Measurements from ENCODE around the gene RASA3.
A peak's percentile ranks its signal among the peaks of the same experiment; 100 is the strongest.
"Not testable (repeated sequence)": the region's sequence is repeated elsewhere in the genome, so short reads cannot be mapped to it uniquely, and the experiment has no call there.

The RASA3 gene

DNA sequence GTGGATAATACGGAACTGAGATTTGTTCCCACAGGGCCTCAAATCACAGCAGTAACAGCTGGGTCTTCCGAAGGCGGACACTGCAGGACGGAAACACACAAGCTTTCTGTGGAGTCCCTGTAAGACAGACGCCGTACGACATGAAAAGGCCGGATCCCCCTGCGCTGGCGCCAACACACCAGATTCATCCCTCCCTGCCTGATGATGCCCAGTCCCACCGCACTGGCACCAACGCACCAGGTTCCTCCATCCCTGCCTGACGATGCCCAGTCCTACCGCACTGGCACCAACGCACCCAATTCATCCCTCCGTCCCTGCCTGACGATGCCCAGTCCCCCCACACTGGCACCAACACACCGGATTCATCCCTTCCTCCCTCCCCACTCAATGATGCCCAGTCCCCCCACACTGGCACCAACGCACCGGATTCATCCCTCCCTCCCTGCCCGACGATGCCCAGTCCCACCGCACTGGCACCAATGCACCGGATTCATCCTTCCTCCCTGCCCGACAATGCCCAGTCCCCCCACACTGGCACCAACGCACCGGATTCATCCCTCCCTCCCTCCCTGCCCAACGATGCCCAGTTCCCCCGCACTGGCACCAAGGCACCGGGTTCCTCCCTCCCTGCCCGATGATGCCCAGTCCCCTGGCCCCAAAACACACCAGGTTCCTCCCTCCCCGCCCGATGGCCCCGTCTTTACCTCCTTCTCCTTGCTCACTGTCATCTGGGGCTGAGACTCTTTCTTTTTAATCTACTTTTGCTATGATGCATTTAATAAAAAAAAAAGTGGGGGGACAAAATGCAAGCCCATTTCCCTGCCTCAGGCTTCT is 55.1 kb downstream of the RASA3 start:
- DNase-seq: no peak

DNA sequence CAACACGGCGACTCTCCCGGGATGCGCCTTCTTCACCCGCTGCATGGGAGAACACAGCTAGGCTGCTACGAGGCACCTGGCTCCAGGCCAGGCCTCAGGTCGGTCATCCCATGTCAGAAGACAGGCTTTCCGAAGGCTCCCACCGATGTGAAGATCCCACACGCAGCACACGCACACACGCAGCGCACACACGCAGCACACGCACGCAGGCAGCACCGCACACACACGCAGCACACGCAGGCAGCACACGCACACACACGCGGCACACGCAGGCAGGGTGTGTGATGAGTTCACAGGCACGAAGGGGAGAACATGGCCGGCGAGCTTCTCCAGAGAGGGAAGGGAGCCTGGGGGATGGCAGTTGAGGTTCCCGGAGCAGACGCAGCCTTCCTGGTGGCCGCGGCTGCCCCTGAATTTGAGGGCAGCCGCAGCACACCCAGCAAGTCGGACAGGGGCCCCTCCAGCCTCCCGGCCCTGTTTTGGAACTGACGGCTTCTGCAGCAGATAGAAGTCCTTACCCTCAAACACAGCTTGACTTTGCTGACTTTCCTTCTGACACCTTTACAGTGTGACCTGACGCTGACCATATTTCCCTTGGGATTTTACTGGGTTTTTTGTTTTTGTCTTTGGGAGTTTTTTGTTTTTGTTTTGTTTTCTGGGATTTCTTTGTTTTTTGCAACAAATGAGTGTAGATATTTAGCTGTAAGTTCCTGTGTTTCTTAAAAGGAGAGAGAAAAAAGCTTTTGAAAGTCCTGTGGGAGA is 55.9 kb downstream of the RASA3 start:
- DNase-seq: no peak

- not testable (repeated sequence) for DNase-seq
Measured at GRCh38 chr13:114075811-114076210, 56.6 kb downstream of the RASA3 start.

DNA sequence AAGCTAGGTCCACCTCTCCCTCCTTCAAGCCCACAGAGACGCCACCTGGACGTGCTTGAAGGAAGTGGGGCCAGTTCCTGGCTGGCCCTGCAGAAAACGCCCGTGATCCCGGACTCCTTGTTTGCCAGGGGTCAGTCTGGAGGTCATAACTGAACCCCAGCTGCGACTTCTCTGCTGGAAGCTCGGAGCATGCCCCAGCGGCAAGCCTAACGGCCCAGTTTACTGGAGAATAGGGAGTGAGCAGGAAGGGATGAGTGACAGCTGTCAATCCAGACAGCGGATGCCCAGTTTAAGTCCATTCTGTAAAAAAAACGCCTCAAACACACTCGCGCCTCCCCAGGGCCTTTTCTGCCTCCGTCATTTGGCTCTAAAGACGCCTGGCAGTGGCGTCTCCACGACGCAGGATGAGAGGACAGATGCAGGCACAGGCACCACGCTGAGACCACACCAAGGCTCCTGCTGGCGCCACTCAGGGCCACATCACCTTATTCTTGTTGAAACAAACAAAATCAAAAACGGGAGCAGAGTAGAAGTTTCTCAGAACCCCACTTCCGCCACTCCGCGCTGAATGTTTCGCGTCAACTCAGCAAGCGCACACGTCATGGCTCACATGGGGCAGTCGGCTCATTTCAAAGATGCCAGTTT is 57.6 kb downstream of the RASA3 start:
- DNase-seq: no peak

DNA sequence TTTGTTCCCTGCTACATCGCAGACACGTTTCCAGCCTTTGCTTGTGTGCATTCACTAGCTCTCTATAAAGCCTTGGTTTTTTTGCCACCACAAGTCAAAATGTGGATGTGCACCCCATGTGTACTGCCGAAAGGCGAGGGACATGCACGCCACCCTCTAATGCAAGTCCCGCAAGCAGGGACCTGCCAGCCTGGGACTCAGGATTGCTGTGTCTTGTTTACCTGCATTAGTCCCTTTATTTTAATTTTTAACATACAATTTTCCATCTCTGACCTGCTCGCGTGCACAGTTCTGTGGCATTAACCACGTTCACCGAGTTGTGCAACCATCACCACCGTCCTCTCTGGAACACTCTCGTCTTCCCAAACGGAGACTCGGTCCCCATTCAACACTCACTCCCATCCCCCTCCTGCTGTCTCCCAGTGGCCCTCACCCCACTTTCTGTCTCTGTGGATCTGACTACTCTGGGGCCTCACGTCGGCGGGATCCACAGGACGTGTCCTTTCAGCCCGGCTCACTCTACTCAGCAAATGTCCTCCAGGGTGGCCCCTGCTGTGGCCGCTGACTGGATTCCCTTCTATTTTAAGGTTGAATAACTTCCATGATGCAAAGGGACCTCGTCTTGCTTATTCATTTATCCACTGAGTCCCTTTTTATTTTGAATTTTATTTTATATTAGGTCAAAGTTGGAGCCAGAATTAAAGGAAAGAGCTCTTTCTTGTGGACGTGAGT is 58.4 kb downstream of the RASA3 start:
- no peak for DNase-seq

- DNase-seq: no peak
Measured at GRCh38 chr13:114072421-114072820, 60.0 kb downstream of the RASA3 start.

DNA sequence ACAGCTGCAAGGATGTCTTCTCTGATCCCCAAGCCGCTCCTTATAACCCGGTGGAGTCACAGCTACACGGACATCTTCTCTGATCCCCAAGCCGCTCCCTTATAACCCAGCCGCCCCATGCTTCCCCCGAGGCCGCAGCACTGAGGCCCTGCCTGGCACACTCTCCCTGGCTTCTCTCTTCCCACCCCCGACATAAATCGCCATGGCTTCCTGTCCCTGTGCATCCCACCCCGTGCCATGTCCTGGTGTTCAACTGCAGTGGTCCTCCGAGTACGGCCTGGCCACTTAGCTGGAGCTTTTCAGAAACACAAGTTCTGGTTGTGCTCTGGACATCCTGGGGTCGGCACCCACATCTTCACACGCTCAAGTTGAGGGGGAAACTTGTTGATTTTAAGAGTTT is 60.4 kb downstream of the RASA3 start:
- DNase-seq: no peak

DNA sequence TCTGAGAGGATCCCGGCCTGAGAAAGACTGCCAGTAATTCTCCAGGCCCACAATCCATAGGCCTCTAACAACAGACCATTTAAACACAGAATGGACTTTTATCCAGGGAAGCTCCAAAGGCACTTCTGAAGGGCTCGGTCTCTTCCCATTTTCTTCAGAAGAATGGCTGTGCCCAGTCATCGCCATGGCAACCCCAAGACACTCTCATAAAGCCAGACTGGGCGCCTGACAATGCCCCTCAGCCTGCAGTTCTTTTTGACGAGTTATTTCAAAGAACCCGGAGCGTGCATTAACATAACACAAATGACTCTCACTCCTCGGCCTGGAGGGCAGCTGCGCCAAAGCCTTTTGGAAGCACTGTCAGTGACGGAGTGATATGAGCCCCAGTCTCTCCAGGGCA is 61.0 kb downstream of the RASA3 start:
- no peak for DNase-seq

GRCh38 chr13:114070098-114070799 is 62.2 kb downstream of the RASA3 start:
- no peak for DNase-seq

- DNase-seq: no peak
Measured at GRCh38 chr13:114069376-114070097, 62.9 kb downstream of the RASA3 start.

DNA sequence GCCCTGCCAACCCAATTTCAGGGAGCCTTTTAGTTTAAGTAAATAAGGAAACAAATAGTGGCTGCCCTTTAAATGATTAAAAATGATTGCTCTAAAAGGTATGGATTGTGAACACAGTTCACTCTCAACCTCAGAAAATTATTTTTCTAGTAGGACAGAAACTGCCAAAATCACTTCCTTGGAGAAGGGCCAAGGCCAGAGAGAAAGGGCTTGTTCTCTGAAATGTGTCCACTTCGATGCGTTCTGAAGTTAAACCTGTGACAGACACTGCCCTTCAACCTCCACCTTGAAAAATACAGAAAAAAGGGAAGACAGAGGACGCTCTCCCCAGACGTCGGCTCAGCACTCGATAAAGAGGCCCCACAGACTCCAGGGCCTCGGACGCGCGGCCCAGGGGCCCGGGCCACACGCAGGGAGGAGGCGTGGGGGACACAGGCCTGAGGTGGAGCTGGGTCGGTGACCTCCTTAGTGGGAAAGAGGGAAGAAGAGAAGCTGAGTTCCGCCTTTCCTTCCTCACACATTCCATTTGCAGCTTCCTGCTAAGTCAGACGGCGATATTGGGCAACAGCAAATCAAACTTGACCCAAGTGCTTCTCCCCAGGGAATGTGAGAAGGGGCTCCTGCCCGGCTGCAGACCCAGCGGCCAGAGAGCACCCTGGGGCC is 63.6 kb downstream of the RASA3 start:
- no peak for DNase-seq

GRCh38 chr13:114067886-114068651 is 64.4 kb downstream of the RASA3 start:
- DNase-seq: no peak

DNA sequence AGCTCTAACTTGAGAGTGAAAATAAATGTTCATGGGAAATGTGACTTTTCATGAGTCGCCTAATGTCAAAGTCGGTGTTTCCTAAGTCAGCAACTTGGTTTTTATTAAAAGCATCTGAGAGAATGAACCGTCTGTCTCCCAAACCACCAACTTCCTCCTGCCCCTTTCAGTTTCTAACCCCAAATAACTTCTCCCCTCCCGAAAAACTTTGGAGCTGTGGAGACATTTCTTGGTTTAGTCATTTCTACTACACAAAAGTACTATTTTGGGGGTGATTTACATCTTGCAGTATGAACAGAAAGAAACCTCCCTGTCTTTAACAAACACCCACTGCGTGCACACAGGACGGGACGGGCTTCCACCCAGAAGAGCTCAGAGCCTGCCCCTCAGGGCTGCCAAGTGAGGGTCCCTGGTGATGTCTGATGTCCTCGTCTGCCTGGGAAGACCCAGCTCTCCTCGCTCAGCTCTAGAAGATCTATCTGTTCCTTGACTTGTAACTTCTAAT is 65.0 kb downstream of the RASA3 start:
- DNase-seq: no peak

- no peak for DNase-seq
Measured at GRCh38 chr13:114066956-114067355, 65.5 kb downstream of the RASA3 start.

GRCh38 chr13:114065926-114066774 is 66.3 kb downstream of the RASA3 start:
- no peak for DNase-seq

DNA sequence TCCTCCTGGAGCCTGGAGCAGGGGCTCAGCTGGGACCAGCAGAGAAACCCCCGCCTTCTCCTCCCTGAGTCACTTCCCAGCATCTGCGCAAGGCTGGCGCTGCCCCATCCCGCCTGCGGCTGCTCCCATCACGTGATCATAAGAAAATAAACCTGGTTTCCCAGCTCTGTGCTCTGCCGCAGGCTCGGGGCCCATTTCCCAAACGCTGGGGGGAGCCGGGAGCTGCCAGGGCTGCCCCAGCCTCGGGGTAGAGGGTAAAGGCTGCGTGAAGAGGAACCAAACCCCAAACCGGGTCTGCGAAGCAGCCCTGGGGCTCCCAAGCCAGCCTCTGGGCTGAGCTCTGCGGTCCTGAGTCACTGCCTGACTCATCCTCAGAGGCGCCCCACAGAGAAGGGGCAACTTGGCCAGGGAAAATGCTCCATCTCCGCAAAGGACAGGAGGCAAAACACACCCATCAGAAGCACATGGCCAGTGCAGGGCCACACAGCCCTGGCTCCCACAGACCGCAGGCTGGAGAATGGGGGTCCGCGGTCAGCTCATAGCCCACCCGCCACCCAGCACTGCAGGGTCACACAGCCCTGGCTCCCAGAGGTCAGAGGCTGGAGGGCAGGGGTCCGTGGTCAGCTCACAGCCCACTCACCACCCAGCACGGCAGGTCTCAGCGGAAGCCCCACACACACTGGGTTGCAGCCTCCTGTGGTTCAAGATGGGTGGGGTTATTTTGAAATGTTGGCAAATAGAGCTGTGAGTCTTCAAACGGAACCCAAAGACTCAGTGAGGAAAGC is 67.1 kb downstream of the RASA3 start:
- DNase-seq: peak; percentile 62 to 70

GRCh38 chr13:114064450-114065140 is 67.8 kb downstream of the RASA3 start:
- no peak for DNase-seq

All from stimulated activated CD4-positive, alpha-beta T cell treated with anti-CD3 and anti-CD28 coated beads, Interleukin-2, amount 100 ng/mL, for 48 hours (primary cell).